ENCODE measurements around the gene AHDC1. TPM values are rescaled to one million over a fixed set of nuclear protein-coding genes. Genes with fewer than 3 reads are reported as not detected.

Gene AHDC1
- total and polyA plus RNA-seq, 10 of the 15 experiments (the other 5 are each of a cell fraction or from before 2014, with no cell fraction given): 0.21 to 13.0 (median 1.4) TPM

GRCh38 chr1:27591622-27592021, 12.3 kb downstream of the AHDC1 start (continued):
- no peak for TF ChIP-seq RELB (IDR thresholded peaks at IDR 0.05; ENCODE audit: low read depth)
- no peak for TF ChIP-seq TARDBP (IDR thresholded peaks at IDR 0.05; ENCODE audit: borderline replicate concordance)
- TF ChIP-seq SP1 (IDR thresholded peaks at IDR 0.05; ENCODE audit: low read depth, low read length): no peak
- no peak for TF ChIP-seq BACH1 (IDR thresholded peaks at IDR 0.05; ENCODE audit: borderline replicate concordance)
- no peak for TF ChIP-seq SMARCA5 (IDR thresholded peaks at IDR 0.05)

GRCh38 chr1:27590917-27591508, 12.9 kb downstream of the AHDC1 start:
- no peak overlapping the region for H3K9ac ChIP-seq (ENCODE audit: control insufficient read depth, insufficient read depth, low read length)
- BruUV-seq (replicated peaks): no TSS peak
- no peak for FAIRE-seq

More at GRCh38 chr1:27590917-27591508, 12.9 kb downstream of the AHDC1 start:
- TF ChIP-seq CREB1 (IDR thresholded peaks at IDR 0.05; ENCODE audit: low read depth) (0 out of 2 replicates have a peak, but pooled peaks have one; percentile 21), TCF7 (IDR thresholded peaks at IDR 0.05; ENCODE audit: borderline replicate concordance) (no peak), RFX5 (IDR thresholded peaks at IDR 0.05; ENCODE audit: low read depth, low read length) (peak; percentile 67), ZBTB40 (IDR thresholded peaks at IDR 0.05; ENCODE audit: borderline replicate concordance) (no peak), DPF2 (IDR thresholded peaks at IDR 0.05) (no peak), STAT3 (IDR thresholded peaks at IDR 0.05; ENCODE audit: low read depth, low read length) (no peak), BHLHE40 (IDR thresholded peaks at IDR 0.05; ENCODE audit: borderline replicate concordance in 1 of 2, low read depth in 2 of 2, low read length in 1 of 2) (no peak), USF1 (IDR thresholded peaks at IDR 0.05; ENCODE audit: borderline replicate concordance, extremely low read length, insufficient read depth, low read depth, low read length) (no peak), SMAD1 (IDR thresholded peaks at IDR 0.05; ENCODE audit: low read depth, partially characterized antibody) (no peak)
- SMC1A ChIA-PET (ENCODE audit: uncharacterized antibody, unreplicated experiment): interaction anchor here (1.1 kb wide), 1 partner anchor 10 kb away, joined by 4 read pairs; no protein-coding TSS in a partner anchor
- no peaks in the 10 kb centered on the region for H3K27me3 ChIP-seq (replicated peaks in 1 of 2; ENCODE audit: control insufficient read depth in 2 of 2, insufficient read depth in 2 of 2, low read length in 1 of 2)
- H3K4me1 ChIP-seq (ENCODE audit: control insufficient read depth, insufficient read depth, low read length): peaks cover 6% of the 10 kb centered on the region
- in situ Hi-C loops (cut with MboI): no loop called here
- H3K79me2 ChIP-seq (ENCODE audit: control insufficient read depth, insufficient read depth, low read length): no peaks in the 10 kb centered on the region
- no peak overlapping the region for H3K27ac ChIP-seq (ENCODE audit: control insufficient read depth, insufficient read depth)
- DNase-seq (ENCODE audit: low read depth, low spot score) (no peak), ATAC-seq (no peak)
- H4K20me1 ChIP-seq (ENCODE audit: control insufficient read depth, insufficient read depth): no peaks in the 10 kb centered on the region
- H3K4me2 ChIP-seq (ENCODE audit: control insufficient read depth, insufficient read depth): no peak overlapping the region
- H2AFZ ChIP-seq (ENCODE audit: control insufficient read depth, low read depth, low read length): no peak overlapping the region
- POLR2A ChIA-PET: interaction anchor here (0.7 kb wide), 1 partner anchor 10 kb away, joined by 3 read pairs; no protein-coding TSS in a partner anchor
- 26% methylated on average over 5 of the region's 5 CpGs for WGBS (ENCODE audit: insufficient coverage, insufficient replicate concordance, low lambda C conversion rate, missing lambda C conversion rate)
- intact Hi-C loops (cut with micrococcal nuclease; ENCODE audit: unreplicated experiment): no loop called here
- H3K4me3 ChIP-seq: no peak overlapping the region
- CTCF ChIA-PET: interaction anchor here (0.8 to 3.3 kb wide), 3 partner anchors 23 to 65 kb away, joined by 3 to 12 read pairs (median 4); no protein-coding TSS in a partner anchor
- no peaks in the 10 kb centered on the region for H3K9me3 ChIP-seq (replicated peaks; ENCODE audit: control insufficient read depth, insufficient read depth, low read length)
- RAD21 ChIA-PET (ENCODE audit: unreplicated experiment): interaction anchor here (0.8 kb wide), 1 partner anchor 22 kb away, joined by 3 read pairs; no protein-coding TSS in a partner anchor
- no peaks in the 10 kb centered on the region; a peak in 1 of 4 replicates for H3K36me3 ChIP-seq (ENCODE audit: control insufficient read depth in 2 of 2, insufficient read depth in 2 of 2, low read length in 1 of 2)
